Measurements from ENCODE around the gene LRFN3. TPM values are rescaled to one million over a fixed set of nuclear protein-coding genes. Genes with fewer than 3 reads are reported as not detected.

Gene LRFN3
- total and polyA plus RNA-seq, 10 of the 15 experiments (the other 5 are each of a cell fraction or from before 2014, with no cell fraction given) = 0.02 to 7.3 (median 2.0) TPM; not detected in 1

GRCh38 chr19:35940839-35941238, 4.7 kb downstream of the LRFN3 start:
- ChIA-PET CTCF (no interaction called here), RAD21 (ENCODE audit: unreplicated experiment) (no interaction called here), POLR2A (no interaction called here), SMC1A (ENCODE audit: uncharacterized antibody, unreplicated experiment) (no interaction called here)
- Histone ChIP-seq H3K9ac (ENCODE audit: control insufficient read depth, insufficient read depth, low read length) (no peak overlapping the region), H3K79me2 (ENCODE audit: control insufficient read depth, insufficient read depth, low read length) (no peaks in the 10 kb centered on the region), H3K9me3 (replicated peaks; ENCODE audit: control insufficient read depth, insufficient read depth, low read length) (no peaks in the 10 kb centered on the region), H4K20me1 (ENCODE audit: control insufficient read depth, insufficient read depth) (no peaks in the 10 kb centered on the region), H3K27me3 (replicated peaks in 1 of 2; ENCODE audit: control insufficient read depth in 2 of 2, insufficient read depth in 2 of 2, low read length in 1 of 2) (no peaks in the 10 kb centered on the region; a peak in 1 of 4 replicates), H3K36me3 (ENCODE audit: control insufficient read depth in 2 of 2, insufficient read depth in 2 of 2, low read length in 1 of 2) (no peaks in the 10 kb centered on the region), H3K4me3 (no peak overlapping the region), H3K4me2 (ENCODE audit: control insufficient read depth, insufficient read depth) (no peak overlapping the region), H3K4me1 (ENCODE audit: control insufficient read depth, insufficient read depth, low read length) (no peaks in the 10 kb centered on the region), H3K27ac (ENCODE audit: control insufficient read depth, insufficient read depth) (no peak overlapping the region), H2AFZ (ENCODE audit: control insufficient read depth, low read depth, low read length) (no peak overlapping the region)
- WGBS (ENCODE audit: insufficient coverage, insufficient replicate concordance, low lambda C conversion rate, missing lambda C conversion rate) = 0% methylated on average over 4 of the region's 4 CpGs
- ATAC-seq (no peak), FAIRE-seq (no peak), DNase-seq (ENCODE audit: low read depth, low spot score) (no peak)
- in situ Hi-C loops (cut with MboI) = no loop called here
- no TSS peak for BruUV-seq (replicated peaks)
- TF ChIP-seq KDM1A (IDR thresholded peaks at IDR 0.05; ENCODE audit: borderline replicate concordance) = no peak
- no peak for TF ChIP-seq RELA (IDR thresholded peaks at IDR 0.05; ENCODE audit: borderline replicate concordance, partially characterized antibody)
- no peak for TF ChIP-seq CHD4 (IDR thresholded peaks at IDR 0.05)
- TF ChIP-seq ZNF687 (IDR thresholded peaks at IDR 0.05) = no peak
- TF ChIP-seq IKZF1 (conservative IDR thresholded peaks at IDR 0.05) = no peak
- TF ChIP-seq POLR2AphosphoS5 (IDR thresholded peaks at IDR 0.05; ENCODE audit: low read length) = no peak
- no peak for TF ChIP-seq BHLHE40 (IDR thresholded peaks at IDR 0.05; ENCODE audit: borderline replicate concordance in 1 of 2, low read depth in 2 of 2, low read length in 1 of 2)
- TF ChIP-seq MTA2 (IDR thresholded peaks at IDR 0.05; ENCODE audit: low read depth) = no peak
- TF ChIP-seq SP1 (IDR thresholded peaks at IDR 0.05; ENCODE audit: low read depth, low read length) = no peak
- TF ChIP-seq TAF1 (IDR thresholded peaks at IDR 0.05; ENCODE audit: borderline replicate concordance, low read depth, low read length) = no peak
- TF ChIP-seq BRCA1 (IDR thresholded peaks at IDR 0.05; ENCODE audit: low read depth, low read length) = no peak
- no peak for TF ChIP-seq ZNF622 (IDR thresholded peaks at IDR 0.05)
- no peak for TF ChIP-seq MEF2A (IDR thresholded peaks at IDR 0.05; ENCODE audit: insufficient read depth, low read depth, low read length)
- TF ChIP-seq ZBTB33 (IDR thresholded peaks at IDR 0.05) = no peak
- TF ChIP-seq ZSCAN29 (IDR thresholded peaks at IDR 0.05) = no peak
- no peak for TF ChIP-seq BCL11A (IDR thresholded peaks at IDR 0.05; ENCODE audit: low read depth, low read length)
- no peak for TF ChIP-seq GABPA (IDR thresholded peaks at IDR 0.05; ENCODE audit: low read depth)
- intact Hi-C loops (cut with micrococcal nuclease; ENCODE audit: unreplicated experiment) = no loop called here

All from GM12878 (cell line).